Endothelial cell of hepatic sinusoid (primary cell): ENCODE measurements around the gene OPHN1.
"Not testable (repeated sequence)": the region's sequence is repeated elsewhere in the genome, so short reads cannot be mapped to it uniquely, and the experiment has no call there.

Experiments used
- in situ Hi-C: cut with HindIII; loops from 2 replicates; pipeline ENCODE4 v1.10.0; 2017; ENCODE audit warnings: low sequenced_read_pairs

OPHN1 gene

GRCh38 chrX:68369559-68369958 is 63.7 kb downstream of the OPHN1 start:
- in situ Hi-C loops = no loop called here

GRCh38 chrX:68365341-68365740 is 68.0 kb downstream of the OPHN1 start:
- in situ Hi-C loops = no loop called here

GRCh38 chrX:68363984-68364383 is 69.3 kb downstream of the OPHN1 start:
- in situ Hi-C loops = no loop called here

- in situ Hi-C loops = no loop called here
These were observed 74.6 kb downstream of the OPHN1 start for GRCh38 chrX:68358679-68359078.

GRCh38 chrX:68355629-68355920 is 77.7 kb downstream of the OPHN1 start:
- in situ Hi-C loops = no loop called here

- in situ Hi-C loops = no loop called here
These were observed 78.2 kb downstream of the OPHN1 start for GRCh38 chrX:68354879-68355628.

- in situ Hi-C loops = no loop called here
These were observed 88.3 kb downstream of the OPHN1 start for GRCh38 chrX:68345025-68345424.

GRCh38 chrX:68343551-68343950 is 89.7 kb downstream of the OPHN1 start:
- in situ Hi-C loops = no loop called here

- in situ Hi-C loops = no loop called here
These were observed 101.0 kb downstream of the OPHN1 start for GRCh38 chrX:68332201-68332731.

GRCh38 chrX:68326841-68327240 is 106.5 kb downstream of the OPHN1 start:
- in situ Hi-C loops = not testable (repeated sequence)

GRCh38 chrX:68307769-68308168 is 125.5 kb downstream of the OPHN1 start:
- in situ Hi-C loops = no loop called here

- in situ Hi-C loops = no loop called here
These were observed 128.7 kb downstream of the OPHN1 start for GRCh38 chrX:68304602-68305001.

- in situ Hi-C loops = no loop called here
These were observed 133.4 kb downstream of the OPHN1 start for GRCh38 chrX:68299898-68300297.

- in situ Hi-C loops = no loop called here
These were observed 140.8 kb downstream of the OPHN1 start for GRCh38 chrX:68292471-68292870.

- in situ Hi-C loops = loop anchor here (10.0 kb wide), 1 partner anchor 633 kb away; no protein-coding TSS in a partner anchor
These were observed 145.2 kb downstream of the OPHN1 start for GRCh38 chrX:68288127-68288526.

GRCh38 chrX:68287419-68287818 is 145.9 kb downstream of the OPHN1 start:
- in situ Hi-C loops = loop anchor here (10.0 kb wide), 1 partner anchor 633 kb away; no protein-coding TSS in a partner anchor

GRCh38 chrX:68286980-68287379 is 146.3 kb downstream of the OPHN1 start:
- in situ Hi-C loops = loop anchor here (10.0 kb wide), 1 partner anchor 632 kb away; no protein-coding TSS in a partner anchor

- in situ Hi-C loops = loop anchor here (10.0 kb wide), 1 partner anchor 631 kb away; no protein-coding TSS in a partner anchor
These were observed 147.2 kb downstream of the OPHN1 start for GRCh38 chrX:68286076-68286475.

- in situ Hi-C loops = loop anchor here (10.0 kb wide), 1 partner anchor 630 kb away; no protein-coding TSS in a partner anchor
These were observed 148.9 kb downstream of the OPHN1 start for GRCh38 chrX:68284281-68284904.

GRCh38 chrX:68273887-68274286 is 159.4 kb downstream of the OPHN1 start:
- in situ Hi-C loops = no loop called here

- in situ Hi-C loops = not testable (repeated sequence)
These were observed 168.5 kb downstream of the OPHN1 start for GRCh38 chrX:68264793-68265192.

- in situ Hi-C loops = no loop called here
These were observed 172.1 kb downstream of the OPHN1 start for GRCh38 chrX:68261060-68261672.
